ENCODE measurements around the gene SMYD3.

GRCh38 chr1:246383239-246383589 lies 123.9 kb downstream of the SMYD3 start:
- TF ChIP-seq CTCF (IDR thresholded peaks at IDR 0.05; ENCODE audit: low read length): no peak
- no peak for TF ChIP-seq EZH2phosphoT487 (IDR thresholded peaks at IDR 0.05; ENCODE audit: low read length)
